ENCODE results near the gene EDA.

GRCh38 chrX:69630147-69630546, 14.2 kb downstream of the EDA start:
- TF ChIP-seq FOXP2 (optimal IDR thresholded peaks at IDR 0.05; ENCODE audit: borderline replicate concordance, extremely low read depth, extremely low read length, insufficient read depth) (no peak), REST (IDR thresholded peaks at IDR 0.05; ENCODE audit: insufficient read depth in 1 of 2, low read depth in 2 of 2, low read length in 2 of 2) (no peak), POLR2AphosphoS5 (IDR thresholded peaks at IDR 0.05; ENCODE audit: low read depth, low read length) (no peak), TAF1 (IDR thresholded peaks at IDR 0.05; ENCODE audit: borderline replicate concordance, insufficient read depth, low read length) (no peak)
